Stimulated activated CD4-positive, alpha-beta T cell treated with anti-CD3 and anti-CD28 coated beads, Interleukin-1b, Interleukin-23, amount 100 ng/mL, for 4 hours (primary cell): ENCODE data around the gene VGLL1.

Experiments used
- DNase-seq, 2 donors: peaks; one replicate each; pipeline ENCODE4 v3.0.0-alpha.2; 2020; ENCODE audit warnings: low read depth in 2 of 2

VGLL1 gene, protein sequence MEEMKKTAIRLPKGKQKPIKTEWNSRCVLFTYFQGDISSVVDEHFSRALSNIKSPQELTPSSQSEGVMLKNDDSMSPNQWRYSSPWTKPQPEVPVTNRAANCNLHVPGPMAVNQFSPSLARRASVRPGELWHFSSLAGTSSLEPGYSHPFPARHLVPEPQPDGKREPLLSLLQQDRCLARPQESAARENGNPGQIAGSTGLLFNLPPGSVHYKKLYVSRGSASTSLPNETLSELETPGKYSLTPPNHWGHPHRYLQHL

DNA sequence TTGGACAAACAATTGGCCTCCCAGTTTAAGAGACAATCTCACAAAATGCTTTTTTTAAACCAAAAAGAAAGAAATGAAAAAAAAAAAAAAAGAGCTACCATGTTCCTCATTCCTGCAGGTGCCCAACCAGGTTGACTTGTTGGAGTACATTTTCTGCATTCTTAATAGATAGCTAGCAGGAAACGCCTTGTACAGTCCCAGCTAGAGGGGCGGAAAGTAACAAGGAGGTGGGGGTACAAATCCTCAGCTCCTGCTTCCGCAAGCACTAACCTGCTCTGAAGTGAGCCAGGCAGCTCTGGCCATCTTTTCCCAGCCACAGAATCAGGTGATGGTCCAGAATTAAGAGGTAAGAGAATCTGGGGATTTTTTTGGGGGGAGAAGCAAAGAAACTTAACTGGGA lies at the start of gene VGLL1:
TSS of gene VGLL1 (plus strand) at position 265 of the 400 bp plus-strand sequence. CDS start 3,806 bp downstream, outside the sequence.
- no peak for DNase-seq

DNA sequence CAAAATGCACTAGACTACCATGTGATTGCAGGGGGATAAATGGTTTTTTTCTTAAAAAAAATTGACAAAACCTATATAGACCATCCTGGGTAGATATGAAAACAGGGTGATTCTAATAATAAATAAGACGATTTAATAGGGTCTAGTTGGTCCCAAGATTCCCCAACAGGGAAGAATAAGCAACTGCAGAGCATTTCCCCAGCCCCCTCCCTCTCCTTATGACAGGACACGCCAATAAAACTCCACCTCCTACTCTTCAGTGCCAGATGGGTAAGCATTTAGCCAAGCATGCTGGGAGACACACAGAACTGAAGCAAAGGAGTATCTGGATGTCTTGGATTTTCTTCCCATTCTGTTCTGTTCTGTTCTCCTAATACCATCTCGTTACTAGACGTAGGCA lies 44.4 kb upstream of the VGLL1 start, which contains the start of gene BRS3:
TSS of gene BRS3 (plus strand) at position 301 of the 400 bp plus-strand sequence. CDS start 168 bp downstream, outside the sequence.
- DNase-seq = no peak

DNA sequence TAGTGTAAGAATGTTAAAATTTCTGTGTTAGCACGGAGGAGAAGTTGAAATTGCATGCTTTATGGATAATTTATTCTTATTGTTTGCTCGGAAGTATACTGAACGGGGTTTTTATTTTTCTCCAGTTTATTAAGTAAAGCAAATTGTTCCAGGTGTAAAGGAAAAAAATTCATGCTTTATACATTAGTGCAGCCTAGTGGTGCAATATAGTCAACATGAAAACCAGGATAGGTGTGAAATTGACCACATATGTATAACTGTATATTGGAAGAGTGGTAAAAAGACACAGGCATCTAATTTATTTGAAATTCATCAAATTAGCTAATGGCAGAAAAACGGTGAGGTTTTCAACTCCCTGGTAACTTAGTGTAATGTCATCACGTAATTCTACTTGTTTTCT lies 43.3 kb upstream of the VGLL1 start:
- no peak for DNase-seq

DNA sequence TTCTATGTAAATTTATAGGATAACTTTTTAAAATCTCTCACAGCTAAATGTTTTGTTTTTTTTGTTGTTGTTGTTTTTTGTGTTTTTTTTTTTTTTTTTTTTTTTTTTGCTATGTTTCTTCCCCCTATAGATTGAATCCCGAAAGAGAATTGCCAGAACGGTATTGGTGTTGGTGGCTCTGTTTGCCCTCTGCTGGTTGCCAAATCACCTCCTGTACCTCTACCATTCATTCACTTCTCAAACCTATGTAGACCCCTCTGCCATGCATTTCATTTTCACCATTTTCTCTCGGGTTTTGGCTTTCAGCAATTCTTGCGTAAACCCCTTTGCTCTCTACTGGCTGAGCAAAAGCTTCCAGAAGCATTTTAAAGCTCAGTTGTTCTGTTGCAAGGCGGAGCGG lies 40.2 kb upstream of the VGLL1 start:
- no peak for DNase-seq

DNA sequence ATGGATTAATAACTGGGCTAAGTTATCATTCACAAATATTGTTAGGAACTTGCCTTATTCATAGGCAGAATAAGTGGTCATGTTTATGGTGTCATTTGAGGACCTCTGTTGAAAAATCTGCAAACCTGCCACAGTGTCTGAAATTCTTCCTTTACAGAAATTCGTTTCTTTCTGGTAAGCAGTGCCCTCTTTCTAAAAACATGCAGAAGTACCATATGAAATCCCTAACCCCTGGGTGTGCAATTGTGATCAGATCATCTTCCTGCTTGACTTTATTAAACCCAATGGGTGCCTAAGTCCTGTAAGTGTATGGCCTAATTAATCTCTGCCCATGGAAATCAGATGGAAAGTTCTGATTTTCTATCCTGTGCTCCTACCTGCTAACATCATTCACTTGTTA lies 39.0 kb upstream of the VGLL1 start:
- no peak for DNase-seq

DNA sequence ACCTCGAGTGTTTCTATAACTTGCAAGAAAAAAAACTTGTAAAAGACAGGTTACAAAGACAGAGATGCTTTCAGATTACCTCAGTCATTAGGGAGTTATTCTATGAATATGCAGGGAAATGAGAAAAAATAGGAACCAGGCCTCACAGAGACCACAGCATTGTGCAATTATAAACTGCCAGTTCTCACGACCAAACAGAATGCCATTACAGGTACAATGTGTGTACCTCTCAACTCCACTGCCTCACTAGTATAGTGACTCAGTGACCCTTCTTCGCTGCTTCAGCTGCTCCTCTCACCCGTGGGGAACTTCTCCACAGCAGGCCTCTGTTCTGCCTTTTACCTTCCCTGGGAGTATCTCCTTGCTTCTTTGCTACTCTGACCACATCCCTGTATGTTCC lies 37.0 kb upstream of the VGLL1 start:
- DNase-seq = no peak

DNA sequence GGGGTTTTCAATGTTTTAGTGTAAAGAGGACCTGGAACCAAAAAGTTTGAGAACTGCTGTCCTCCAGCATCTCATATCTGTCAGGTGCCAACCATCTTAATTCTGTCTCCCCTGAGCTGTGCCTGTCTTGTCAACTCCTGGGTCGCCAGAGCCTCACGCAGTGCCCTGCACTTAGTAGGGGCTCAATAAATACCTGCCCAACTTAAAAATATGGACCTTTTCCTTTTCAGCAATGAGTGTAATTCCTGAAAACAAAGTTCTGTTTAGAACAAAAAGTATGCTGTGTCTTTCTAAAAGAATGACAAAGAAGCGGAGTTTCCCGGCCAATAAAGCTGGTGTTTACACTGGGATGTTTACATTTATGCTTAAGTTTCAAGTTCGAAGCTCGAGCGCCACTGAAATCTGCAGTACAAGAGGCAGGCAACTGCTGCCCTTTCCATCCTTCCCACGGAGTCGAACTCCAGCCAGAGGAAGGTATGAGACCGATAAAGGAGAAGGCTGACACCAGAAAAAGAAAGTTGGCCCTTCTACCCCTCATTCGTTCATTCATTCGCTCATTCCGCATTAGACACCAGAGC lies 35.7 kb upstream of the VGLL1 start:
- no peak for DNase-seq

DNA sequence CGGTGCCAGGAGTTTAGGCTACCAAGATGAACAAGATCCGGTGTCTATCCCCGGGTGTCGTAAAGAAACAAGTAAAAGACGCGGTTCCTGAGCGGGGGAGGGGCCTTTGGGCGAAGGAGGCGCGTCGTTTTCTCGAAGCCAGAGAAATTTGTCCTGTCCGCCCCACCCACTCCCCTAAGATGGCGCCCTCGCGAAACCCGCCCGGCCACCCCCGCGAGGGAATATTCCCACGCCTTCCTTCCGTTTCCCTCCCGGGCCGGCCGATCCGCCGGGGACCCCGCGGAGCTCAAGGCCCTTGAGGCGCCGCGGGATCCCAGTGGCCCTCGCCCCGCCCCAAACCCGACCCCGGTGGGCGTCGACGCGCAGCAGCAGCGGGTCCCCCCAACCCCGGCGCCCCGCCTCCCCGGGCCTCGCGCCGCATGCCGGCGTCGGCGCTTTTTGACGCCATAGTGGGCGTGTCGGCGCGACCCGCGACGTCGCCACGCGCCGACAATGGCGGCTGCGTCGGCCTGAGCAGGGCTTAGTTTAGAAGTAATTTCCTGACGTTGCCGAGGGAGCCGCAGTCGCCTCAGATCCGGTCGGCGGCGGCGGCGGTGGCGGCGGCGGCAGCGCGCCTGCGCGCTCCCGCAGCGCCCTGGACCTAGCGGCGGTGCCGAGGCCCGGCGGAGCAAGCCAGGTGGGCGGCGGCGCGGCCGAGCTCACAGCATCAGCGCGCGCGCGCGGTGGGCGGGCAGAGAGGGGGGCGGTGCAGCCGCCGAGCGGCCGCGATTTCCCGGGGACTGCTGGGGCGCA lies 35.1 kb upstream of the VGLL1 start:
- peak; percentile 73 for DNase-seq

DNA sequence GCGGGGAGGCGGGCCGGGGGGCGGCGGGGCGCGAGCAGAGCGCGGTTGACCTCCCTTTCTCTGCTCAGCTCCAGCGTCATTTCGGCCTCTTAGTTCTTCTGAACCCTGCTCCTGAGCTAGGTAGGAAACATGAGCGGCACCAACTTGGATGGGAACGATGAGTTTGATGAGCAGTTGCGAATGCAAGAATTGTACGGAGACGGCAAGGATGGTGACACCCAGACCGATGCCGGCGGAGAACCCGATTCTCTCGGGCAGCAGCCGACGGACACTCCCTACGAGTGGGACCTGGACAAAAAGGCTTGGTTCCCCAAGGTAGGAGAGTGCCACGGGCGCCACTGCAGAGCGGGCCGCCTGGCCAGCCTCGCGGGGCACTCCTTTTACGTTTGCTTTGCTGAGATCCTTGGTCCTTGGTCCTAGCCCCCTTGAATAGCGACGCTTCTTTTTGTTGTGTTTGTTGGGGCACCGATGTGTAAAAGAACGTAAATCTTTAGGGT lies 34.4 kb upstream of the VGLL1 start, which contains the start of gene HTATSF1:
TSS of gene HTATSF1 (plus strand) at position 37 of the 497 bp plus-strand sequence. CDS start at position 130, 93 bp downstream.
- no peak for DNase-seq

DNA sequence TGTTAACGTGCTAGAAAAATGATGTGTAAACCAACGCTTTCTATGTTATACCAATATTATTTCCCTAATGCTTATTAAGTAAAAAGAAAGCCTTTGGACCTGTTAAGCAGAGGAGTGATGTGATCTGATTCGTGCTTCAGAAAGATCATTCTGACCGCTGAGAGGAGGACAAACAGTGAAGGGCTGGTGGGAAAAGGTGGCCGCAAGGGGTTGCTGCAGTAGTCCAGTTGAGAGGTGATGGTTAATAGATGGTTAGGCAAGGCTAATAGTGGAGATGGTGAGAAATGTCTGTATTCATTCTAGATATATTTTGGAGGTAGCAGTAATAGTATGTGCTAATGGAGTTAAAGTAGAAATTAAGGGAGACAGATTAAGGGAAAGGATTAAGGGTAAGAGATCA lies 12.9 kb upstream of the VGLL1 start:
- no peak for DNase-seq

DNA sequence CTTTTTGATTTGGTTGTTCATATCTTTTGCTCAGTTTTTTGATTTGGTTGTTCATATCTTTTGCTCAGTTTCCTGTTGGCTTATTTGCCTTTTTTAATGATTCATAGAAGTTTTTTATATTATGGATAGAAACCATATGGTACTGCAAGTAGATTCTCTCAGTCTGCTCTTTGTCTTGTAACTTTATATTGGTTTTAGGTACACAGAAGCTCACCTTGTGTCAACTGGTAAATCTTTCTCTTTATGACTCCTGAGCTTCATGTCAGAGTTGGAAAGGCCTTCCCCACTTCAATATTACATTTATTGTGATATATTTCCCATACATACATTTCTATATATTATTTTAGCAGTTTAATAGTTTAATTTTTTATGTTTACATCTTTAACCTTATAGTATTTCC lies 8.2 kb upstream of the VGLL1 start:
- no peak for DNase-seq

DNA sequence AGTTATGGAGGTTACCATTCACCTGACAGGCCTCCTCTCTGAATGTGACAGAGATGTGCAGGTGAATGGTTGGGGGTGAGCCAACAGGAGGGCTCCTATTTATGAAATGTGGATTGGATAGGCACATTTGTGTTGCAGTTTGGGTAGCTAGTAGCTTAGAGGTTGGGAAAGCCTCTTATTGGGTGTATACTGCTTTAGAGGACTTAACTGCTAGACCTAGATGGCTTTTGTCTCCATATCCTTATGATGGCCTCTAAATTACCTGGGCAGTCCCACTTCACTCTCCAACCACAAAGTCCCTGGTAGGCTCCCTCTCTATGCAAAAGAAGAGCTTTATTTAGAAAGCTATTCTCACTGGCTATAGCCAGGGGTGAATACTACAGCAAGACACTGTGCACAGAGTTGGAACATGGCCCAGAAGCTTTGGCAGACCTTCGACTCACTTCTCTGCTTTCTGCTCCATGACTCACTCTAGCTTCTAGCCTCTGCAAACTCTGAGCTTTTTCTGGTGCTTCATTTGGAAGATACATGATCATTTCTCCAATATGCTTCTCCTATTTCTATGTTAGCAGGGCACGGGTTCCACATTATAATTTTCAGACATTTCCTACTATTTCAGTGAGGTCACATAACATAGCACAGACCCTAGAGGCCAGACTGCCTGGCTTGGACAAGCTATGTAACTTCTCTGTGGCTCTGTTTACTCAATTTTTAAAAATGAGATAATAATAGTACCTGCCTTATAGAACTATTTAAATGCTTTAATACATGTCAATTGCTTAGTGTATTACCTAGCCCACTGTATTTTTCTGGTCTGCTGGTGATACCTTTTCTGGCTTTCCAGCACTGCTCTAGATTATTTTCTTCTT lies 6.0 kb upstream of the VGLL1 start:
- no peak for DNase-seq

DNA sequence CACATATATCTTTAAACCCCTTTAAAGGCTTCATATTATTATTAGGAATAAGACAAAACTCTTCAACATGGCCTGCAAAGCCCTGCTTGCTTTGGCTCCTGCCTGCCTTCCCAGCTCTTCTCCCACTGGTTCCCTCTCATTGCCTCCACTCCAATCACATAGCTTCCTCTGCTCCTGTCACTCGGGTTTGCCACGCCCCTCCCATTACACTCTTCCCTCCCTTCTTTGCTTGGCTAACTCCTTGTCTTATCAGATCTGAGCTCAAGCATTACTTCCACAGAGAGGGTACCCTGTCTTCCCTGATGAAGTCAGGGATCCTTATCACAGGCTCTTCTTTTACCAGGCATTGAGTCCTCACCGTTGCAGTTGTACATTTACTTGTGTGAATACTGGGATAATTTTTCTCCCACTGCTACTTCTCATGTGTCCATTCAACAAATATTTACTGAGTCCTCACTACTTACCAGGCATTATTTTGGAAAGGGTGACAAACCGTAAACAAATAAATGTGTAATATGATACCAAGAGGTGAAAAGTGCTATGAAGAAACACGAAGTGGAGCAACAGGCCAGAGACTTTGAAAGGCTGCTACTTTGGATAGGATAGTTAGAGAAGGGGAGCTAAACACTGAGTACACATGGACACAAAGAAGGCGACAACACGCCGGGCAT lies 3.2 kb upstream of the VGLL1 start:
- no peak for DNase-seq

DNA sequence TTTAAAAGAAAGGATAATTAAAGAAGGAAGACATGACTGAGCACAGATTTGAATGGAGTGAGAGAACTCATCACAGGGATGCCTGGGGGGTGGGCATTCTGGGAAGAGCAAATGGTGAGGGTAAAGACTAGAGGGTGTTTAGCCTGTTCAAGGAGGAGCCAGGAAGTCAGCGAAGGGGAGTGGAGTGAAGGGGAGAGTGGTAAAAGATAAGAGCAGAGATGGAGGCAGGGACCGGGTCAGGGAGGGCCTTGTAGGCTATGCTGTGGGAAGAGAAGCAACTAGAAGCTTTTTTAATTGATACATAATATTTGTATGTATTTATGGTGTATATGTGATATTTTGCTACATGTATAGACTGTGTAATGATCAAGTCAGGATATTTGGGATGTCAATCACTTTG lies 2.2 kb upstream of the VGLL1 start:
- DNase-seq = no peak

DNA sequence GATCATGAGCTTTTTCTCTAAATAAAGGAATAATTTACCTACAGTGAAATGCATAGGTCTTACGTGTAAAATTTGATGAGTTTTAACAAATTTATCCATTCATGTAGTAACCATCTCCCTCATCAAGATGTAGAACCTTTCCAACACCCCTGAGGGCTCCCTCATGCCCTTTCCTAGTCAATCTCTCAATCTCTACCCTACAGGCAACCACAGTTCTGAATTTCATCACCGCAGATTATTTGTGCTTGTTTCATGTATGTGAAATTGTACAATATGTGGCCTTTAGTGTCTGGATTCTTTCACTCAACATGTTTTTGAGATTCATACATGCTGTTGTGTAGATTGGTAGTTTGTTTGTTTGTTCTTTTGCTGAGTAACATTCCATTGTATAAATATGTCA lies 2.1 kb downstream of the VGLL1 start:
- no peak for DNase-seq

DNA sequence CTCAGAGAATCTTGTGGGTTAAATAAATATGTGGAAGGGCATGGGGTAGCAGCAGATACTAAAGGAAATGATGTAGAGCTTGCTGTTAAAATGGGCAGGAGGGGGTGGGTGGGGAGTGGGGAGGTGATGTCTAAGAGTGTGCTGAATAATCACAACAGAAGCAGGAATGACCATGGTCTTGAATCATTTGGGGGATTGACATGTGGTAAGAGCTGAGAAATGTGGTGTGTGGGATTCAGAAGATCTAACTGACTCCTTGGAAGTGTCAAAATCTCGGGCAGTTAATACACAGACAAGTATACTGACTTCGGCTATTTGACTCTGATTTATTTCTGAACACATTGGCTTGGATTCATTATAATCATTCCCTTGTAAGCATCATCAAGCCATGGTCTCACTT lies 6.8 kb downstream of the VGLL1 start:
- DNase-seq = no peak

DNA sequence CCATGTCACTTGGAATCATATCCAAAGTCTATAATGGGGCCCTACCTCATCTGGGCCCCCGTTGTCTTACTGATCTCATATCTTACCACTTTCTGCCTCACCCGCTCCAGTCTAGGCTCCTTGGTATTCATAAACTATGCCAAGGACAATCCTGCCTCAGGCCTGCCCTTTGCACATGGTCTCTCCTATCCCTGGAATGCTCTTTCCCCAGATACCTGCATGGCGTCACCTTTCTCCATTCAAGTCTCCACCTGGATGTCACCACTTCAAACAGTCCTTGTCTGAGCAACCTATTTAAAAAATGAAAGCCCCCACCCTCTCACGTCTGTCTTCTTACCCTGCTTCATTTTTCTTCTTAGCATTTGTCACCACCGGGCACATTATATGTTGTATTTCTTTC lies 8.2 kb downstream of the VGLL1 start:
- DNase-seq = no peak

DNA sequence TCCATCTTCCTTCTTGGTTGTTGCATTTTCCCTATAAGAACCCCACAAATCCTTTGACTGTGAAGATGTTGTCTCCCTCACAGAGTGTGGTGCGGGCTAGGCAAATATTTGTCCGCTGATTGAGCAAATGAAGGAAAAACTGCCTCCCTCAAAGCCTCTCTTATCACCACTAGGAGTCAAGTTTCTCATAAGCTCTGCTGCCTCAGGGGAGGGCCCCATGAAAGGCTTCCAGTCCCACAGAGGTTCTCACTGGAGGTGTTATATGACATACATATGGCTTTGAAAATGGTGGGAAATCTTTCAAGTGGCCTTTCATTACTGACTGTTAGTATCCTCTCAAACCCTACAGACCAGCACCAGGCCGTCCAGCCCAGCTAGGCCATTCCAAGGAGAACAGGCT lies 9.3 kb downstream of the VGLL1 start:
- no peak for DNase-seq

DNA sequence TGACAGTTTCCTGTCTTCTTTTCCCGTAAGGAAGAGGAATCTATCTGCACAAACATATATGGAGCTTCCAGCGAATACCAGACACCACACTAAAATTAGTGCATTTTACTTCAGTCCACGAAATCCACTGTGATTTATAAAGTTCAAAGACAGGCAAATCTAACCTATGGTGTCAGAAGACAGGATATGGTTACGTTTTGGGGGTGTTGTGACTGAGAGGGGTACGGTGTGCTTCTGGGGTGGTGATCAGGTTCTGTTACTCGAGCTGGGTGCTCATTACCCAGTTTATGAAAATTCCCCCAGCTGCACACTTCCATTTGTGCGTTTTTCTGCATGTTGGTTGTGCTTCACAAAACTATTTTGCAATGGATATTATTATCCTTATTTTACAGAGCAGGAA lies 10.3 kb downstream of the VGLL1 start:
- DNase-seq = no peak

DNA sequence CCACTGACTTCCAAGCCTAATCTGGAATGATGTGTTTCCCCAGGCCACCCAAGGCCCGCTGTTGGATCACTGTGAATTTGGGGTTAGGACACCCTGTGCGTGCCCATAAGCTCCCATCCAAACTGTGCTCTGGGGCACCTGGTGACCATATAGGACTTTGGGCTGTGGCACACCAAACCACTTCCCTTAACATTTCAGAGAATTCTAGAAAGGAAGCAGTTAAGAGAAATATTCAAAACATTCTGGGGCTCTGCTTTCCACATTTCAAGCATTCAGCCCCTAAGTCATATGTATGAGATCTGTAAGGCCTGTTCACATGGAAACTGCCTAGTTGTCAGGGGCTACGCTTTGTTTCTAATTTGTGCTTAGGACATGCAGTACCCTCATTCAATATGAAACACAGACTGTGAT lies 14.4 kb downstream of the VGLL1 start:
- no peak for DNase-seq

DNA sequence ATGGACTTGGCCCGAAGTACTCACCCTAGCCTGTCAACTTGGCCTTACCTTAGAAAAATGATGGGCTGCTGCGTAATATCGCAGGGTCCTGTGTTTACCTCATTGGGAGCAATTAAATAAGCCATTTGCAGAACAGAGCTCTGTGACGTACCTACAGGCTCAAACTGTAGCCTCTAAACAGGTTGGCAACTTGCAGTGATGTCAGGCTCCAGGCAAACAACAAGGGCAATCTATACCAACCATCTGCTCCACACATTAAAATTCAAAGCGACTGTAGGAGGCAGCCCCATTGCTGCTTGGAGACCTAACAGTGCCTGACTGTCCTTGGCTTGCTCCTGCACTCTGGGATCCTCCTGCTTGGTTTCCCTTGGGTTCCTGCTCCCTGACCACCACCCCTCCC lies 17.2 kb downstream of the VGLL1 start:
- no peak for DNase-seq
